ENCODE results near the gene MGAT1.

Gene MGAT1

GRCh38 chr5:180792965-180793287 lies 9.7 kb downstream of the MGAT1 start:
- TF ChIP-seq PATZ1 (CRISPR knock-in tag; IDR thresholded peaks at IDR 0.05; ENCODE audit: borderline replicate concordance) = no peak
- TF ChIP-seq SNAI2 (CRISPR knock-in tag; IDR thresholded peaks at IDR 0.05) = no peak
- no peak for TF ChIP-seq CSRNP3 (CRISPR knock-in tag; IDR thresholded peaks at IDR 0.05)
- no peak for TF ChIP-seq ZFP30 (CRISPR knock-in tag; IDR thresholded peaks at IDR 0.05)
- TF ChIP-seq CREB5 (CRISPR knock-in tag; IDR thresholded peaks at IDR 0.05; ENCODE audit: low read depth) = no peak
- TF ChIP-seq ZNF565 (CRISPR knock-in tag; conservative IDR thresholded peaks at IDR 0.05; ENCODE audit: low read depth) = no peak
- TF ChIP-seq TCF4 (CRISPR knock-in tag; IDR thresholded peaks at IDR 0.05; ENCODE audit: borderline replicate concordance) = no peak
- TF ChIP-seq ESRRG (CRISPR knock-in tag; IDR thresholded peaks at IDR 0.05) = no peak
- no peak for TF ChIP-seq ZNF8 (CRISPR knock-in tag; IDR thresholded peaks at IDR 0.05)
- TF ChIP-seq POU6F1 (CRISPR knock-in tag; IDR thresholded peaks at IDR 0.05; ENCODE audit: borderline replicate concordance, low read depth) = no peak
- TF ChIP-seq CSDC2 (CRISPR knock-in tag; IDR thresholded peaks at IDR 0.05) = no peak
- TF ChIP-seq ARNTL (CRISPR knock-in tag; IDR thresholded peaks at IDR 0.05; ENCODE audit: borderline replicate concordance, low read depth) = no peak
- no peak for TF ChIP-seq ZNF70 (CRISPR knock-in tag; IDR thresholded peaks at IDR 0.05)
- no peak for TF ChIP-seq TOX (CRISPR knock-in tag; IDR thresholded peaks at IDR 0.05; ENCODE audit: borderline replicate concordance)
- TF ChIP-seq ZC3H10 (CRISPR knock-in tag; IDR thresholded peaks at IDR 0.05) = no peak
- TF ChIP-seq ISL1 (CRISPR knock-in tag; IDR thresholded peaks at IDR 0.05) = no peak
- TF ChIP-seq OSR1 (CRISPR knock-in tag; IDR thresholded peaks at IDR 0.05) = no peak
- ATAC-seq = no peak

GRCh38 chr5:180792287-180792964 lies 10.2 kb downstream of the MGAT1 start:
- TF ChIP-seq ZNF8 (CRISPR knock-in tag; IDR thresholded peaks at IDR 0.05) (no peak), ZNF70 (CRISPR knock-in tag; IDR thresholded peaks at IDR 0.05) (no peak), ISL1 (CRISPR knock-in tag; IDR thresholded peaks at IDR 0.05) (no peak), CSRNP3 (CRISPR knock-in tag; IDR thresholded peaks at IDR 0.05) (no peak), TCF4 (CRISPR knock-in tag; IDR thresholded peaks at IDR 0.05; ENCODE audit: borderline replicate concordance) (no peak), ESRRG (CRISPR knock-in tag; IDR thresholded peaks at IDR 0.05) (no peak), OSR1 (CRISPR knock-in tag; IDR thresholded peaks at IDR 0.05) (no peak), PPARA (CRISPR knock-in tag; IDR thresholded peaks at IDR 0.05; ENCODE audit: borderline replicate concordance) (no peak), ZNF565 (CRISPR knock-in tag; conservative IDR thresholded peaks at IDR 0.05; ENCODE audit: low read depth) (no peak), PATZ1 (CRISPR knock-in tag; IDR thresholded peaks at IDR 0.05; ENCODE audit: borderline replicate concordance) (no peak), BACH2 (CRISPR knock-in tag; IDR thresholded peaks at IDR 0.05; ENCODE audit: borderline replicate concordance) (no peak), GLIS3 (CRISPR knock-in tag; IDR thresholded peaks at IDR 0.05) (no peak), TSHZ2 (CRISPR knock-in tag; IDR thresholded peaks at IDR 0.05) (no peak), ZC3H10 (CRISPR knock-in tag; IDR thresholded peaks at IDR 0.05) (no peak), SNAI2 (CRISPR knock-in tag; IDR thresholded peaks at IDR 0.05) (no peak), RARB (CRISPR knock-in tag; IDR thresholded peaks at IDR 0.05) (no peak), ZFP30 (CRISPR knock-in tag; IDR thresholded peaks at IDR 0.05) (no peak), CREB5 (CRISPR knock-in tag; IDR thresholded peaks at IDR 0.05; ENCODE audit: low read depth) (no peak), POU6F1 (CRISPR knock-in tag; IDR thresholded peaks at IDR 0.05; ENCODE audit: borderline replicate concordance, low read depth) (no peak)
- no peak for ATAC-seq
